Calu3 (cell line): Measurements from ENCODE around the gene PCDHGA12. TPM values are rescaled to one million over a fixed set of nuclear protein-coding genes. Genes with fewer than 3 reads are reported as not detected.
"Not testable (repeated sequence)": the region's sequence is repeated elsewhere in the genome, so short reads cannot be mapped to it uniquely, and the experiment has no call there.

Experiments
- BruUV-seq: library from RNA; stranded (reverse); fragments of 400-500 nt; replicated peaks from 2 replicates; lab custom pipeline; 2021; lab: Mats Ljungman, UMichigan
- CTCF ChIA-PET: fragments of 300-600 bp; sonication (Branson Sonifier 250); formaldehyde crosslinking; loops from one replicate; lab custom pipeline; 2022; ENCODE audit warnings: antibody characterized with exemption; lab: Charles Lee
- DNase-seq: peaks from one replicate; pipeline ENCODE4 v3.0.0; 2022
- H3K27ac Mint-ChIP-seq: one replicate; pipeline ENCODE4 v1.8.0; 2022; ENCODE audit warnings: mixed read lengths; ENCODE audit not compliant: unreplicated experiment
- H3K27me3 Mint-ChIP-seq: one replicate; pipeline ENCODE4 v1.8.0; 2022; ENCODE audit warnings: mixed read lengths; ENCODE audit not compliant: unreplicated experiment
- H3K36me3 Mint-ChIP-seq: one replicate; pipeline ENCODE4 v1.8.0; 2022; ENCODE audit warnings: mild to moderate bottlenecking, moderate library complexity, mixed read lengths; ENCODE audit not compliant: insufficient read depth, unreplicated experiment
- H3K4me1 Mint-ChIP-seq: one replicate; pipeline ENCODE4 v1.8.0; 2022; ENCODE audit warnings: mild to moderate bottlenecking, low read depth, mixed read lengths; ENCODE audit not compliant: unreplicated experiment
- H3K4me3 Mint-ChIP-seq: one replicate; pipeline ENCODE4 v1.8.0; 2022; ENCODE audit warnings: mild to moderate bottlenecking, low read depth, moderate library complexity, mixed read lengths; ENCODE audit not compliant: unreplicated experiment
- H3K9me3 Mint-ChIP-seq: one replicate; pipeline ENCODE4 v1.8.0; 2022; ENCODE audit warnings: low read depth, mixed read lengths; ENCODE audit not compliant: unreplicated experiment
- CTCF ChIP-seq: fragments of 200-600 bp; IDR thresholded peaks from one replicate; pipeline ENCODE4 v1.8.0; 2022; ENCODE audit warnings: antibody characterized with exemption; ENCODE audit not compliant: unreplicated experiment
- intact Hi-C: fragments of 100-400 bp; cut with micrococcal nuclease; formaldehyde crosslinking; loops from one replicate; pipeline ENCODE4 v1.10.0; 2022; ENCODE audit not compliant: unreplicated experiment
- total RNA-seq: library from RNA; stranded (reverse); gene quantifications from 2 replicates; pipeline ENCODE4 v1.2.3, GENCODE V29; 2022

Gene PCDHGA12
- total RNA-seq, 1 experiment from 2014 or later, result 2.9 TPM

DNA sequence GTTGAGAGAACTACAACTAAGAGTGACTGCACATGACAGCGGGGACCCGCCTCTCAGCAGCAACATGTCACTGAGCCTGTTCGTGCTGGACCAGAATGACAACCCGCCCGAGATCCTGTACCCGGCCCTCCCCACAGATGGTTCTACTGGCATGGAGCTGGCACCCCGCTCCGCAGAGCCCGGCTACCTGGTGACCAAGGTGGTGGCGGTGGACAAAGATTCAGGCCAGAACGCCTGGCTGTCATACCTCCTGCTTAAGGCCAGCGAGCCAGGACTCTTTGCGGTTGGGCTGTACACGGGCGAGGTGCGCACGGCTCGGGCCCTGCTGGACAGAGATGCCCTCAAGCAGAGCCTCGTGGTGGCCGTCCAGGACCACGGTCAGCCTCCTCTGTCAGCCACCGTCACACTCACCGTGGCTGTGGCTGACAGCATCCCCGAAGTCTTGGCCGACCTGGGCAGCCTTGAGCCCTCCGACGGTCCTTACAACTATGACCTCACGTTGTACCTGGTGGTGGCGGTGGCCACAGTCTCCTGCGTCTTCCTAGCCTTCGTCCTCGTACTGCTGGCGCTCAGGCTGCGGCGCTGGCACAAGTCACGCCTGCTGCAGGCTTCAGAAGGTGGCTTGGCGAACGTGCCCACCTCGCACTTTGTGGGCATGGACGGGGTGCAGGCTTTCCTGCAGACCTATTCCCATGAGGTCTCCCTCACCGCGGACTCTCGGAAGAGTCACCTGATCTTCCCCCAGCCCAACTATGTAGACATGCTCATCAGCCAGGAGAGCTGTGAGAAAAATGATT is 45.6 kb upstream of the PCDHGA12 start:
- no TSS peak for BruUV-seq
- peaks cover 12% of the 10 kb centered on the region for H3K9me3 Mint-ChIP-seq
- intact Hi-C loops, result no loop called here
- DNase-seq, result no peak
- no peak overlapping the region for H3K4me3 Mint-ChIP-seq
- H3K27ac Mint-ChIP-seq, result no peak overlapping the region
- no peaks in the 10 kb centered on the region for H3K27me3 Mint-ChIP-seq
- H3K36me3 Mint-ChIP-seq, result peaks cover 4% of the 10 kb centered on the region
- CTCF ChIA-PET, result no interaction called here
- no peaks in the 10 kb centered on the region for H3K4me1 Mint-ChIP-seq
- no peak for TF ChIP-seq CTCF

- H3K4me3 Mint-ChIP-seq, result peak within 1 kb of the TSS; percentile 64
- intact Hi-C loops, H3K27ac Mint-ChIP-seq, BruUV-seq, H3K36me3 Mint-ChIP-seq, H3K27me3 Mint-ChIP-seq, H3K4me1 Mint-ChIP-seq: not testable (repeated sequence)
- TF ChIP-seq CTCF, result peak; percentile 14
- peak; percentile 54 for DNase-seq
- CTCF ChIA-PET, result interaction anchor here (0.6 to 1.1 kb wide), 2 partner anchors 177 to 204 kb away, joined by 5 to 6 read pairs; no protein-coding TSS in a partner anchor
- peaks cover 16% of the 10 kb centered on the region for H3K9me3 Mint-ChIP-seq
These were observed 42.6 kb upstream of the PCDHGA12 start, which contains the start of gene PCDHGB4 for GRCh38 chr5:141387557-141388311. PCDHGB4 (plus strand) TSS chr5:141387698; CDS start chr5:141387885, 187 bp downstream.

DNA sequence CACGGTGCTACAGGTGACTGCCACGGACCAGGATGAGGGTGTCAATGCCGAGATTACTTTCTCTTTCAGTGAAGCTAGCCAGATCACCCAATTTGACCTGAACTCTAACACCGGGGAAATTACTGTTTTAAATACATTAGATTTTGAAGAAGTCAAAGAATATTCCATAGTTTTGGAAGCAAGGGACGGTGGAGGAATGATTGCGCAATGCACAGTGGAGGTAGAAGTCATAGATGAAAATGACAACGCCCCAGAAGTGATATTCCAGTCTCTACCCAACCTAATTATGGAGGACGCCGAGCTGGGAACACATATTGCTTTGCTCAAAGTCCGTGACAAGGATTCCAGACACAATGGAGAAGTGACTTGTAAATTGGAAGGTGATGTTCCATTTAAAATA is 41.6 kb upstream of the PCDHGA12 start:
- CTCF ChIA-PET, result no interaction called here
- no peak for TF ChIP-seq CTCF
- intact Hi-C loops, result no loop called here
- Mint-ChIP-seq H3K27ac (no peak overlapping the region), H3K4me1 (no peaks in the 10 kb centered on the region), H3K9me3 (peaks cover 13% of the 10 kb centered on the region), H3K27me3 (no peaks in the 10 kb centered on the region), H3K4me3 (no peak overlapping the region), H3K36me3 (peaks cover 9% of the 10 kb centered on the region)
- no TSS peak for BruUV-seq
- DNase-seq, result no peak

DNA sequence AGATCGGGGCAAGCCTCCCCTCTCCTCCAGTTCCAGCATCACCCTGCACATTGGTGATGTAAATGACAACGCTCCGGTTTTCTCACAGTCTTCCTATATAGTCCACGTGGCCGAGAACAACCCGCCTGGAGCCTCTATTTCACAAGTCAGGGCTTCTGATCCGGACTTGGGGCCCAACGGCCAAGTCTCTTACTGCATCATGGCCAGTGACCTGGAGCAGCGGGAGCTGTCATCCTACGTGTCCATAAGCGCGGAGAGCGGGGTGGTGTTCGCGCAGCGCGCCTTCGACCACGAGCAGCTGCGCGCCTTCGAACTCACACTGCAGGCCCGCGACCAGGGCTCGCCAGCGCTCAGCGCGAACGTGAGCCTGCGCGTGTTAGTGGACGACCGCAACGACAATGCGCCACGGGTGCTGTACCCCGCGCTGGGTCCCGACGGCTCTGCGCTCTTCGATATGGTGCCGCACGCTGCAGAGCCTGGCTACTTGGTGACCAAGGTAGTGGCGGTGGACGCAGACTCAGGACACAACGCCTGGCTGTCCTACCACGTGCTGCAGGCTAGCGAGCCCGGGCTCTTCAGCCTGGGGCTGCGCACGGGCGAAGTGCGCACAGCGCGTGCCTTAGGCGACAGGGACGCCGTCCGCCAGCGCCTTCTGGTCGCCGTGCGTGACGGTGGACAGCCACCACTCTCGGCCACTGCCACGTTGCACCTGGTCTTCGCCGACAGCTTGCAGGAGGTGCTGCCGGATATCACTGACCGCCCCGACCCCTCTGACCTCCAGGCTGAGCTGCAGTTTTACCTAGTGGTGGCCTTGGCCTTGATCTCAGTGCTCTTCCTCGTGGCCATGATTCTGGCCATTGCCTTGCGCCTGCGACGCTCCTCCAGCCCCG is 40.9 kb upstream of the PCDHGA12 start:
- Mint-ChIP-seq H3K4me3 (no peak overlapping the region), H3K36me3 (peaks cover 9% of the 10 kb centered on the region), H3K4me1 (no peaks in the 10 kb centered on the region), H3K9me3 (peaks cover 17% of the 10 kb centered on the region), H3K27me3 (no peaks in the 10 kb centered on the region), H3K27ac (no peak overlapping the region)
- CTCF ChIA-PET, result no interaction called here
- no peak for TF ChIP-seq CTCF
- BruUV-seq, result no TSS peak
- intact Hi-C loops, result no loop called here
- no peak for DNase-seq
